Activated CD8-positive, alpha-beta T cell treated with anti-CD3 and anti-CD28 coated beads, Interleukin-2, amount 10 ng/mL, durations not matched to agents 7 days and 5 days (primary cell): ENCODE measurements around the gene SLC34A3. TPM values are rescaled to one million over a fixed set of nuclear protein-coding genes. Genes with fewer than 3 reads are reported as not detected.
A peak's percentile ranks its signal among the peaks of the same experiment; 100 is the strongest.

Source experiments
- ATAC-seq: fragments of 150-1000 bp; cut with Tn5 transposase; one replicate; pipeline ENCODE4 v1.10.0; 2021; ENCODE audit warnings: moderate library complexity
- CTCF ChIA-PET: fragments of 350-600 bp; sonication (Branson Sonifier 250); formaldehyde crosslinking; loops from one replicate; lab custom pipeline; 2021; ENCODE audit warnings: antibody characterized with exemption; lab: Charles Lee
- POLR2A ChIA-PET: fragments of 350-600 bp; sonication (Branson Sonifier 250); formaldehyde crosslinking; loops from one replicate; lab custom pipeline; 2021; ENCODE audit warnings: antibody characterized with exemption; lab: Charles Lee
- DNase-seq: peaks from one replicate; pipeline ENCODE4 v3.0.0-alpha.2; 2020
- H3K27ac Mint-ChIP-seq: one replicate; pipeline ENCODE4 v1.8.0; 2021; ENCODE audit warnings: mild to moderate bottlenecking, mixed read lengths
- H3K27me3 Mint-ChIP-seq: one replicate; pipeline ENCODE4 v1.8.0; 2021; ENCODE audit warnings: low read depth, mixed read lengths
- H3K36me3 Mint-ChIP-seq: one replicate; pipeline ENCODE4 v1.8.0; 2021; ENCODE audit warnings: low read depth, mixed read lengths
- H3K4me1 Mint-ChIP-seq: one replicate; pipeline ENCODE4 v1.8.0; 2021; ENCODE audit warnings: low read depth, mixed read lengths
- H3K4me3 Mint-ChIP-seq: one replicate; pipeline ENCODE4 v1.8.0; 2021; ENCODE audit warnings: mild to moderate bottlenecking, mixed read lengths
- H3K9me3 Mint-ChIP-seq: one replicate; pipeline ENCODE4 v1.8.0; 2022; ENCODE audit warnings: mixed read lengths; ENCODE audit not compliant: insufficient read depth
- total RNA-seq, 2 experiments: library from RNA; stranded (reverse); gene quantifications; one replicate each; pipeline ENCODE4 v1.2.3, GENCODE V29; 2021

Gene SLC34A3
- total RNA-seq, 2 experiments from 2014 or later: not detected

GRCh38 chr9:137198051-137198901, 32.4 kb upstream of the SLC34A3 start:
- peaks cover 4% of the 10 kb centered on the region for H3K36me3 Mint-ChIP-seq

GRCh38 chr9:137198902-137199283, 31.8 kb upstream of the SLC34A3 start:
- no peak overlapping the region for H3K4me3 Mint-ChIP-seq
- peaks cover 4% of the 10 kb centered on the region for H3K36me3 Mint-ChIP-seq
- ATAC-seq: no peak
- DNase-seq: no peak
- H3K9me3 Mint-ChIP-seq: no peaks in the 10 kb centered on the region
- ChIA-PET POLR2A (interaction anchor here (2.0 to 3.4 kb wide), 2 partner anchors 10 to 69 kb away, joined by 5 to 27 read pairs; partner anchors contain the start of genes ANAPC2 and SSNA1), CTCF (interaction anchor here (1.2 to 2.1 kb wide), 2 partner anchors 10 to 37 kb away, joined by 4 to 12 read pairs; partner anchors contain the start of genes ANAPC2 and SSNA1)
- no peak overlapping the region for H3K27ac Mint-ChIP-seq
- no peaks in the 10 kb centered on the region for H3K27me3 Mint-ChIP-seq
- peaks cover 32% of the 10 kb centered on the region for H3K4me1 Mint-ChIP-seq

More at GRCh38 chr9:137198051-137198901, 32.4 kb upstream of the SLC34A3 start:
- ChIA-PET POLR2A (interaction anchor here (2.0 to 3.4 kb wide), 2 partner anchors 10 to 68 kb away, joined by 5 to 27 read pairs; partner anchors contain the start of genes ANAPC2 and SSNA1), CTCF (interaction anchor here (1.2 to 2.1 kb wide), 2 partner anchors 9 to 38 kb away, joined by 4 to 12 read pairs; partner anchors contain the start of genes ANAPC2 and SSNA1)
- H3K4me3 Mint-ChIP-seq: no peak overlapping the region
- no peaks in the 10 kb centered on the region for H3K9me3 Mint-ChIP-seq
- H3K27me3 Mint-ChIP-seq: no peaks in the 10 kb centered on the region
- H3K4me1 Mint-ChIP-seq: peaks cover 27% of the 10 kb centered on the region
- ATAC-seq: no peak
- DNase-seq: no peak
- no peak overlapping the region for H3K27ac Mint-ChIP-seq

- ChIA-PET CTCF (interaction anchor here (1.2 to 2.1 kb wide), 2 partner anchors 10 to 37 kb away, joined by 4 to 12 read pairs; partner anchors contain the start of genes ANAPC2 and SSNA1), POLR2A (interaction anchor here (2.0 to 3.4 kb wide), 2 partner anchors 11 to 70 kb away, joined by 5 to 27 read pairs; partner anchors contain the start of genes ANAPC2 and SSNA1)
- Mint-ChIP-seq H3K27me3 (no peaks in the 10 kb centered on the region), H3K9me3 (no peaks in the 10 kb centered on the region), H3K36me3 (peaks cover 6% of the 10 kb centered on the region), H3K4me3 (peak overlapping the region; percentile 72), H3K27ac (peak overlapping the region; percentile 55), H3K4me1 (peaks cover 38% of the 10 kb centered on the region)
- DNase-seq (no peak), ATAC-seq (no peak)
Observed at GRCh38 chr9:137199411-137200121, 31.1 kb upstream of the SLC34A3 start.

GRCh38 chr9:137200311-137201204, 30.1 kb upstream of the SLC34A3 start, which contains the start of gene TPRN:
Gene TPRN, minus strand, starts transcription at chr9:137200741. Its CDS starts 30 bp downstream, at chr9:137200711.
- peak; percentile 99 for DNase-seq
- ATAC-seq: peak; percentile 97
- H3K4me1 Mint-ChIP-seq: peaks cover 39% of the 10 kb centered on the region
- peaks cover 6% of the 10 kb centered on the region for H3K36me3 Mint-ChIP-seq
- H3K27me3 Mint-ChIP-seq: no peaks in the 10 kb centered on the region
- H3K9me3 Mint-ChIP-seq: no peaks in the 10 kb centered on the region
- ChIA-PET CTCF (interaction anchor here (0.6 to 1.9 kb wide), 8 partner anchors 8 to 133 kb away, joined by 3 to 13 read pairs (median 4); partner anchors contain the start of genes ANAPC2 and SSNA1), POLR2A (interaction anchor here (0.7 to 1.9 kb wide), 9 partner anchors 13 to 393 kb away, joined by 3 to 20 read pairs (median 4); partner anchors contain the start of genes ANAPC2, NELFB, SSNA1 and TUBB4B)
- H3K27ac Mint-ChIP-seq: peak within 1 kb of the TSS; percentile 86
- H3K4me3 Mint-ChIP-seq: peak within 1 kb of the TSS; percentile 86

- Mint-ChIP-seq H3K4me3 (peak overlapping the region; percentile 86), H3K27me3 (no peaks in the 10 kb centered on the region), H3K4me1 (peaks cover 43% of the 10 kb centered on the region), H3K27ac (peak overlapping the region; percentile 86), H3K36me3 (peaks cover 8% of the 10 kb centered on the region), H3K9me3 (no peaks in the 10 kb centered on the region)
- ChIA-PET POLR2A (interaction anchor here (0.6 to 1.9 kb wide), 9 partner anchors 13 to 394 kb away, joined by 3 to 20 read pairs (median 4); partner anchors contain the start of genes ANAPC2, NELFB, SSNA1 and TUBB4B), CTCF (interaction anchor here (0.6 to 1.9 kb wide), 8 partner anchors 9 to 133 kb away, joined by 3 to 13 read pairs (median 4); partner anchors contain the start of genes ANAPC2 and SSNA1)
- ATAC-seq (no peak), DNase-seq (no peak)
Observed at GRCh38 chr9:137201205-137201868, 29.4 kb upstream of the SLC34A3 start.

GRCh38 chr9:137202966-137203365, 27.7 kb upstream of the SLC34A3 start:
- peaks cover 20% of the 10 kb centered on the region for H3K36me3 Mint-ChIP-seq
- H3K4me1 Mint-ChIP-seq: peaks cover 57% of the 10 kb centered on the region
- POLR2A ChIA-PET: interaction anchor here (1.0 kb wide), 1 partner anchor 14 kb away, joined by 3 read pairs; the partner anchor contains the start of genes ANAPC2 and SSNA1
- no peak overlapping the region for H3K27ac Mint-ChIP-seq
- no peak overlapping the region for H3K4me3 Mint-ChIP-seq
- no peaks in the 10 kb centered on the region for H3K9me3 Mint-ChIP-seq
- no peak for DNase-seq
- ATAC-seq: no peak
- CTCF ChIA-PET: interaction anchor here (0.9 to 1.1 kb wide), 2 partner anchors 24 to 34 kb away, joined by 3 read pairs; partner anchors contain the start of gene RNF224
- H3K27me3 Mint-ChIP-seq: no peaks in the 10 kb centered on the region

GRCh38 chr9:137204731-137205125, 26.0 kb upstream of the SLC34A3 start:
- ATAC-seq (no peak), DNase-seq (no peak)
- ChIA-PET CTCF (interaction anchor here (0.9 to 1.8 kb wide), 7 partner anchors 16 to 302 kb away, joined by 3 to 7 read pairs (median 3); partner anchors contain the start of gene SSNA1), POLR2A (interaction anchor here (0.6 to 2.6 kb wide), 9 partner anchors 9 to 109 kb away, joined by 3 to 12 read pairs (median 4); partner anchors contain the start of genes RNF208 and SSNA1)
- Mint-ChIP-seq H3K27ac (peak overlapping the region; percentile 97), H3K36me3 (peaks cover 31% of the 10 kb centered on the region), H3K27me3 (no peaks in the 10 kb centered on the region), H3K4me3 (peak overlapping the region; percentile 94), H3K9me3 (no peaks in the 10 kb centered on the region), H3K4me1 (peaks cover 51% of the 10 kb centered on the region)

- peak within 1 kb of the TSS; percentile 97 for H3K27ac Mint-ChIP-seq
- H3K27me3 Mint-ChIP-seq: no peaks in the 10 kb centered on the region
- H3K9me3 Mint-ChIP-seq: no peaks in the 10 kb centered on the region
- ATAC-seq: peak; percentile 57
- peak; percentile 96 for DNase-seq
- H3K4me1 Mint-ChIP-seq: peaks cover 51% of the 10 kb centered on the region
- peak within 1 kb of the TSS; percentile 94 for H3K4me3 Mint-ChIP-seq
- CTCF ChIA-PET: interaction anchor here (0.9 to 1.8 kb wide), 7 partner anchors 17 to 303 kb away, joined by 3 to 7 read pairs (median 4); partner anchors contain the start of gene SSNA1
- POLR2A ChIA-PET: interaction anchor here (0.7 to 2.6 kb wide), 10 partner anchors 10 to 110 kb away, joined by 4 to 12 read pairs (median 4); partner anchors contain the start of genes RNF208 and SSNA1
- peaks cover 33% of the 10 kb centered on the region for H3K36me3 Mint-ChIP-seq
Observed at GRCh38 chr9:137205126-137206069, 25.3 kb upstream of the SLC34A3 start, which contains the start of the genes NDOR1 and TMEM203. Gene NDOR1, plus strand, starts transcription at chr9:137205700. Its CDS starts 78 bp downstream, at chr9:137205778. Gene TMEM203, minus strand, starts transcription at chr9:137205648. Its CDS starts 234 bp downstream, at chr9:137205414.
